Stimulated activated CD4-positive, alpha-beta T cell treated with anti-CD3 and anti-CD28 coated beads, Interleukin-2, amount 100 ng/mL, for 24 hours (primary cell): ENCODE measurements around the gene MLX.
"Not testable (repeated sequence)": the region's sequence is repeated elsewhere in the genome, so short reads cannot be mapped to it uniquely, and the experiment has no call there.

ENCODE experiments used
- DNase-seq, 2 donors: peaks; one replicate each; pipeline ENCODE4 v3.0.0-alpha.2; 2020

The MLX gene

GRCh38 chr17:42581744-42582270 lies 14.9 kb downstream of the MLX start:
- DNase-seq, result no peak

GRCh38 chr17:42584880-42585279 lies 18.0 kb downstream of the MLX start:
- no peak for DNase-seq

DNA sequence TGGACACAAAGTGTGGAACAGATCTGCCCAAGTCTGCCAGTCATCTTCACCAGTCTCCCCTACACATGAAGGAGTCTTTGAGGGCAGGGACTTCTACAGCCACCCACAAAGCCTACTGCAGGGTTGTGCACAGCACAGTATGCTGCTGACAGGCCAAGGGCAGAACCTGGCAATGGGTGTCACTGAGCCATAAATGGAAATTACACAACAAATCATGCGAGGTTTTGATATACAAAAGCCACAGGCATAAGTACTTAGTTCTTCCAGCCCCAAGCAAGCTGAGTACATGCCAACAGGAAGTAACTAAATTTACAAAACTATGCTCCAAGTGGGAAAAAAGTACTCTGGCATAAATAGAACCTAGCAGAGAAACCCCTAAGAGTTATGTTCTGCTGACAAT lies 18.5 kb downstream of the MLX start:
- no peak for DNase-seq

- DNase-seq, result no peak
These were observed 19.8 kb downstream of the MLX start for GRCh38 chr17:42586514-42587230.

GRCh38 chr17:42590886-42591285 lies 24.0 kb downstream of the MLX start:
- no peak for DNase-seq

DNA sequence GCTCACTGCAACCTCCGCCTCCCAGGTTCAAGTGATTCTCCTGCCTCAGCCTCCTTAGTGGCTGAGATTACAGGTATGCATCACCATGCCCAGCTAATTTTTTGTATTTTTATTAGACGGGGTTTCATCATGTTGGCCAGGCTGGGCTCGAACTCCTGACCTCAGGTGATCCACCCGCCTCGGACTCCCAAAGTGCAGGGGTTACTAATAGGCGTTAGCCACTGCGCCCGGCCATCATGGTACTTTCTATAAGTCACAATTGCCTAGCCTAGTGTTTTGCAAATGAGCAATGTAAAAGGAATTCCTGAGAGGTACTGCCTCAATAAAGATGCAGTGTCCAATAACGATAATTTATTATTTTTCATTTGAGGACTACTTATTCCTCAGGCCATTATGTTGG lies 24.5 kb downstream of the MLX start:
- no peak for DNase-seq

GRCh38 chr17:42596386-42596785 lies 29.5 kb downstream of the MLX start:
- DNase-seq, result no peak

DNA sequence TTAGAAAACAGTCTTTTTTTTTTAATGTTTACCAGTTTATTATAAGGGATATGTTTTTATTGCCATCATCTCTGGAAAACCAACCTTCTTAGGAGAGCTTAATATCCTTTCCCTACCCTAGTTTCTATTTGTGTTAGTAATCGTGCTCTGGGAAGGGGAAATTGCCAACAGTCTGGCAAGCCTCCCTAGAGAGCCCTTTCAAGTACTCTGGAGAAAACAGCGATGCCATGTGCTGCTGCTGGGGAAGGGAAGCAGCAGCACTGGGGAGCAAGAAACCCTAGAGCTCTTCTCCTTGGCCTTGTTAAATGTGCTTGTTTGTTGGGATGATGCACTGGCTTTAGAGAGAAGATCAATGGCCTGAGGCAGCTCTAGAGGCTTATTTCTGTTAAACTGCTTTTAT lies 32.0 kb downstream of the MLX start:
- no peak for DNase-seq

- DNase-seq, result no peak
These were observed 36.4 kb downstream of the MLX start for GRCh38 chr17:42603318-42603717.

DNA sequence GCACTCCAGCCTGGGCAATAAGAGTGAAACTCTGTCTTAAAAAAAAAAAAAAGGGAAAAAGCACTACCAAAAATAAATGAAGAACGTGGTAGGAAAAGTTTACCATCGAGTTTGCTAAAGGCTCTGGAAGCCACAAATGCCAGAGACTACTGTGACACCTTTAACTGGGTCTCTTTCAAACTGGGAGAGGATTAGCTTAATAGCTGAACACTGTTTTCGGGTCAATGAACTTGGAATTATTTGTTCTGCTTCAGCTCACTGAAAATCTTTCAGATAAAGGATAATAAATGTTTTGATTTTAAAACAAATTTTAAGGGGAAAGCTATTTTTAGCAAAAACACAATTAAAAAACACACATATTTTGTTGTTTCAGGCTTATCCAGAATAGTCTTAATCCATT lies 40.9 kb downstream of the MLX start:
- DNase-seq, result no peak

DNA sequence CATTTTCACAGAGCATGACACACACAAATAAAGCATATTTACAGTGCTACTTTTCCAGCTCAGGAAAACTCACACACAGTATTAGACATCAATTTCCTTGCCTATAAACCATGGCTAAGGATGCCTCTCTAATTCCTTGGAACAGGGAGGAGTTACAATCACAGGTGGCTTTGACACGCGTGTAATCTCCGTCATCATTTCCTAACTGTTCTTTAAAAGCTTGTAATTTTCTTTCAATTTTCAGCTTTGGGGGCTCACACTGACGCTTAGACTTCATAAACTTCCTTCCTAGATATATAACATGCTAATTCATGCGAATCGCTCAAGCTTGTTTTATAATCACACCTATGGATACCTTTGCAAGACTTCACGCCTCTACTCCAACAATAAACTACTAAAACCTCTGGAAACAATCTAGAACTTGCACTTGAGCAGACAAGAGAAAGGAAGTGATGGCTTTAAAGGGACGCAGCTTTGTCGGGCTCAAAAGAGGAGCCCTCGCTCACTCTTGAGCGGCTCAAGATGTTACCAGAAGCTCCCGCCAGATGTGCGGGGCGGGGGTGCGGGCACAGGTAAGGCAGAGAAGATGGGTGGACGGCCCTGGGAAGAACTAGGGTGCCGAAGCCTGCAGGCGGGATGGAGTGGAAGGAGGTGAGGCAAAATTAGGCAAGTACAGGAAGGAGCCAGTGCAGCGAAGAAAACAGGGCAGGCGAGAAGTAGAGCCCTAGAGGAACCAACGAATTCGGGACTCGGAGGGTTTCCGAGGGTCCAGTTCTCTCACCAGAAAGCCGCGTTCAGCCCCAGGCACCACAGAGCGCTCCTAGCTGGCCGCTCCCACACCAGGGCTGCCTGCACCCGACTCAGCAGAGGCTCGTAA lies 41.6 kb downstream of the MLX start:
- peak in 1 of 2 donors; percentile 43 for DNase-seq

GRCh38 chr17:42609182-42609813 lies 42.4 kb downstream of the MLX start, which contains the start of the genes RETREG3 and TUBG1:
TSS of gene RETREG3 (minus strand) at chr17:42609374. CDS start at chr17:42609324, 50 bp downstream.
TSS of gene TUBG1 (plus strand) at chr17:42609683. CDS start at chr17:42609738, 55 bp downstream.
- DNase-seq, result peak; percentile 99

- peak in 1 of 2 donors; percentile 32 for DNase-seq
These were observed 43.2 kb downstream of the MLX start for GRCh38 chr17:42609814-42610801.

DNA sequence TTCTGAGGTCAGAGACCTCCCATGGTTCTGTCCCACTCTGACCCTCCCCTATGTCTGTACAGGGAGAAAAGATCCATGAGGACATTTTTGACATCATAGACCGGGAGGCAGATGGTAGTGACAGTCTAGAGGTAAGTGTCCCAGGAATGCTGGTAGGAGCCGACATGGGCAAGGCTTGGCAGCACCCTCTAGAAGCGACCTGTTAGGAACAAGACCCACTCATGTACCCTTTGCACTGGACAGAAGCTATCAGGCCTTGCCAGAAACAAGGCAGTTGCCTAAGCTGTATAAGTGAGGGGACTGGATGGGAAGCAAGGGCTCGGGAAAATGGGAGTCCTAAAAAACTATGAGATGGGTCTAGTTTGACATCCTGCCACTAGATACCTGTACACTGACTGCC lies 45.1 kb downstream of the MLX start:
- DNase-seq, result no peak

DNA sequence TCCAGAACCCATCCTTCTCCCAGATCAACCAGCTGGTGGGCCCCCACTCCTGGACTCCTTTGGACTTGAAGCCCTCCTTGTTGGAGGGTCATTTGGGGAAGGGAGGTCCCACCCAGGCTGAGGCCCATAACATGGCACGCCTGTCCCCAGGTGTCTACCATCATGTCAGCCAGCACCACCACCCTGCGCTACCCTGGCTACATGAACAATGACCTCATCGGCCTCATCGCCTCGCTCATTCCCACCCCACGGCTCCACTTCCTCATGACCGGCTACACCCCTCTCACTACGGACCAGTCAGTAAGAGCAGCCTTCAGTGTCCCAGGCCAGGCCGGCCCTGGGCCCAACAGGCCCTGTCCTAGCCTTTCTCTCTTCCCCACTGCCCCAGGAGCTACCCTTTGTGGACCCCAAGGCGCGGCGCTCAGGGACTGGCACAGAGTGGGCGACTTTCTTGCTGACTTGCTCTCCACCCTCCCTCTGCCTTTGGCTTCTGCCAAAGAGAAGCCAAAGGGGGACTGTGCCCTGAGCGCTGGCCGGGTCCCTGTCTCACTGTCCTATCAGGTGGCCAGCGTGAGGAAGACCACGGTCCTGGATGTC lies 46.9 kb downstream of the MLX start:
- DNase-seq, result no peak

- DNase-seq, result no peak
These were observed 51.1 kb downstream of the MLX start for GRCh38 chr17:42617956-42618431.

- no peak for DNase-seq
These were observed 51.7 kb downstream of the MLX start for GRCh38 chr17:42618442-42619150.

DNA sequence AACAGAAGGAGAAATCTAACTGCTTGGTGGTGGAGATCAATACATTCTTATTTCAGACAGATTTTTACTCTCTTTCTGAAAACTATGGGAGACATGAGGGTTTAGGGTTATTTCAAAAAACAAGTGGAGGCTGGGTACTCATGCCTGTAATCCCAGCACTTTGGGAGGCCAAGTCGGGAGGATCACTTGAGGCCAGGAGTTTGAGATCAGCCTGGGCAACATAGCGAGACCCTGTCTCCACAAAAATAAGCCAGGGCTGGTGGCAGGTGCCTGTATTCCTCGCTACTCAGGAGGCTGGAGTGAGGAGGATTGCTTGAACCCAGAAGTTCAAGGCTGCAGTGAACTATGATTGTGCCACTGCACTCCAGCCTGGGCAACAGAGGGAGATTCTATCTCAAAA lies 55.1 kb downstream of the MLX start:
- not testable (repeated sequence) for DNase-seq
